Kidney (tissue), 14 donors: Measurements from ENCODE around the gene DPH7. TPM values are rescaled to one million over a fixed set of nuclear protein-coding genes. Genes with fewer than 3 reads are reported as not detected.
"Not testable (repeated sequence)": the region's sequence is repeated elsewhere in the genome, so short reads cannot be mapped to it uniquely, and the experiment has no call there.

Source experiments
- DNase-seq, 5 donors: peaks; one replicate each; pipeline ENCODE4 v3.0.0-alpha.2; 2013 to 2020
- FAIRE-seq: peaks from 2 replicates; lab custom pipeline; 2012; peaks lifted over from hg19 to GRCh38; lab: Jason Lieb, UNC
- H3K27ac ChIP-seq, 2 donors: one replicate each; pipeline ENCODE4 v1.7.0; 2013; ENCODE audit warnings: low read depth in 2 of 2, low read length in 2 of 2, inconsistent platforms in 1 of 2
- H3K27me3 ChIP-seq: one replicate; pipeline ENCODE4 v1.7.1; 2013; ENCODE audit warnings: low read length, inconsistent platforms; ENCODE audit not compliant: control insufficient read depth, insufficient read depth
- H3K36me3 ChIP-seq, 3 donors: one replicate each; pipeline versions ENCODE4 v1.7.0 to v1.7.1; 2013; ENCODE audit warnings: low read length in 3 of 3, control low read depth in 1 of 3, inconsistent platforms in 1 of 3; ENCODE audit not compliant: insufficient read depth in 3 of 3, control insufficient read depth in 2 of 3
- H3K4me1 ChIP-seq, 3 donors: one replicate each; pipeline versions ENCODE4 v1.7.0 to v1.7.1; 2013; ENCODE audit warnings: low read length in 3 of 3, inconsistent platforms in 1 of 3, low read depth in 1 of 3; ENCODE audit not compliant: control insufficient read depth in 2 of 3, insufficient read depth in 2 of 3
- H3K4me3 ChIP-seq, 3 donors: one replicate each; pipeline versions ENCODE4 v1.7.0 to v1.8.1; 2013; ENCODE audit warnings: low read length in 3 of 3, control low read depth in 1 of 3, inconsistent platforms in 1 of 3
- H3K9ac ChIP-seq, 3 donors: one replicate each; pipeline versions ENCODE4 v1.7.0 to v1.7.1; 2013; ENCODE audit warnings: low read length in 3 of 3, control low read depth in 1 of 3, inconsistent platforms in 1 of 3
- H3K9me3 ChIP-seq, 3 donors: one replicate each; pipeline versions ENCODE4 v1.7.0 to v1.7.1; 2013; ENCODE audit warnings: low read length in 3 of 3, control low read depth in 1 of 3, inconsistent platforms in 1 of 3; ENCODE audit not compliant: control insufficient read depth in 2 of 3, insufficient read depth in 1 of 3
- intact Hi-C: fragments of 100-400 bp; cut with DNase I; formaldehyde crosslinking; loops from one replicate; pipeline ENCODE4 v1.11.1; 2022
- polyA plus RNA-seq: library from polyadenylated mRNA; stranded (reverse); fragments of 350-450 nt; fragmentation: Illumina TruSeq; extraction: RNeasy Lipid Tissue Mini Kit (QIAGEN cat#74804); gene quantifications from one replicate; pipeline ENCODE4 v1.2.3, GENCODE V29; 2014; ENCODE audit warnings: low read depth, low replicate concordance; ENCODE audit not compliant: insufficient read depth
- total RNA-seq: library from RNA; stranded (reverse); fragmentation: NEBNext Ultra II Directional; extraction: Animal tissue kit (Norgen Biotek cat#: 25700); gene quantifications from one replicate; pipeline ENCODE4 v1.2.1, GENCODE V29; 2021
- TF ChIP-seq, protein P1 (sequence below): IDR thresholded peaks from 3 replicates; pipeline ENCODE4 v1.5.1; 2012; ENCODE audit warnings: mild to moderate bottlenecking, moderate library complexity, borderline replicate concordance; ENCODE audit not compliant: insufficient read depth; ENCODE audit errors: extremely low read depth
- donor health status: control.
- donor health status: control.
- donor health status: control.
- donor health status: control.
- donor health status: control.
- donor health status: DM: yes; HTN: yes; CAD: no.
- donor health status: Normal renal cell carcinoma (clear cell type).

The DPH7 gene
- total and polyA plus RNA-seq, 2 donors from 2014 or later: 23.2 to 31.4 TPM

- H3K9ac ChIP-seq: no peak overlapping the region
- intact Hi-C loops: no loop called here
- TF ChIP-seq, protein P1, sequence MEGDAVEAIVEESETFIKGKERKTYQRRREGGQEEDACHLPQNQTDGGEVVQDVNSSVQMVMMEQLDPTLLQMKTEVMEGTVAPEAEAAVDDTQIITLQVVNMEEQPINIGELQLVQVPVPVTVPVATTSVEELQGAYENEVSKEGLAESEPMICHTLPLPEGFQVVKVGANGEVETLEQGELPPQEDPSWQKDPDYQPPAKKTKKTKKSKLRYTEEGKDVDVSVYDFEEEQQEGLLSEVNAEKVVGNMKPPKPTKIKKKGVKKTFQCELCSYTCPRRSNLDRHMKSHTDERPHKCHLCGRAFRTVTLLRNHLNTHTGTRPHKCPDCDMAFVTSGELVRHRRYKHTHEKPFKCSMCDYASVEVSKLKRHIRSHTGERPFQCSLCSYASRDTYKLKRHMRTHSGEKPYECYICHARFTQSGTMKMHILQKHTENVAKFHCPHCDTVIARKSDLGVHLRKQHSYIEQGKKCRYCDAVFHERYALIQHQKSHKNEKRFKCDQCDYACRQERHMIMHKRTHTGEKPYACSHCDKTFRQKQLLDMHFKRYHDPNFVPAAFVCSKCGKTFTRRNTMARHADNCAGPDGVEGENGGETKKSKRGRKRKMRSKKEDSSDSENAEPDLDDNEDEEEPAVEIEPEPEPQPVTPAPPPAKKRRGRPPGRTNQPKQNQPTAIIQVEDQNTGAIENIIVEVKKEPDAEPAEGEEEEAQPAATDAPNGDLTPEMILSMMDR: no peak
- no peak for DNase-seq
- H3K36me3 ChIP-seq: peaks cover under 1 to 24% (median 19%) of the 10 kb centered on the region in 3 donors
- no peaks in the 10 kb centered on the region for H3K9me3 ChIP-seq
- H3K27ac ChIP-seq: no peak overlapping the region
- H3K4me3 ChIP-seq: no peak overlapping the region
- no peaks in the 10 kb centered on the region for H3K4me1 ChIP-seq
- FAIRE-seq: no peak
- no peaks in the 10 kb centered on the region for H3K27me3 ChIP-seq
These were observed 8.2 kb downstream of the DPH7 start for GRCh38 chr9:137570566-137570965.

DNA sequence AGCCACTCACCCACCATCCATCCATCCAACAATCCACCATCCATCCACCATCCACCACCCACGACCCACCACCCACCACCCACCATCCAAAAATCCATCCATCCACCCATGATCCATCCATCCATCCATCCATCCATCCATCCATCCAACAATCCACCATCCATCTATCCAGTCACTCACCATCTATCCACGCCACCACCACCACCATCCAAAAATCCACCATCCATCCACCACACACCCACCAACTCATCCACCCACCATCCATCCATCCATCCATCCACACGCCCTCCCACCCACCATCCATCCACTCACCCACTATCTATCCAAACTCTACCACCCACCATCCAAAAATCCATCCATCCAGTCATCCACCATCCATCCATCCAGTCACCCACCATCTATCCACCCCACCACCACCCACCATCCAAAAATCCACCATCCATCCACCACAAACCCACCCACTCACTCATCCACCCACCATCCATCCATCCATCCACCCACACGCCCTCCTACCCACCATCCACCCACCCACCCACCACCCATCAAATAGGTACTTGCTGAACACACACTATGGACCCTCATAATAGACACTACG lies 9.0 kb downstream of the DPH7 start:
- no peaks in the 10 kb centered on the region for H3K4me1 ChIP-seq
- intact Hi-C loops: no loop called here
- H3K36me3 ChIP-seq: peaks cover 0 to 20% (median 18%) of the 10 kb centered on the region in 3 donors
- no peak overlapping the region for H3K27ac ChIP-seq
- FAIRE-seq (no peak), DNase-seq (no peak)
- H3K27me3 ChIP-seq: no peaks in the 10 kb centered on the region
- no peaks in the 10 kb centered on the region for H3K9me3 ChIP-seq
- TF ChIP-seq, protein P1: no peak
- no peak overlapping the region for H3K4me3 ChIP-seq
- H3K9ac ChIP-seq: no peak overlapping the region

GRCh38 chr9:137568445-137568844 lies 10.3 kb downstream of the DPH7 start:
- DNase-seq, H3K9ac ChIP-seq, intact Hi-C loops: not testable (repeated sequence)

DNA sequence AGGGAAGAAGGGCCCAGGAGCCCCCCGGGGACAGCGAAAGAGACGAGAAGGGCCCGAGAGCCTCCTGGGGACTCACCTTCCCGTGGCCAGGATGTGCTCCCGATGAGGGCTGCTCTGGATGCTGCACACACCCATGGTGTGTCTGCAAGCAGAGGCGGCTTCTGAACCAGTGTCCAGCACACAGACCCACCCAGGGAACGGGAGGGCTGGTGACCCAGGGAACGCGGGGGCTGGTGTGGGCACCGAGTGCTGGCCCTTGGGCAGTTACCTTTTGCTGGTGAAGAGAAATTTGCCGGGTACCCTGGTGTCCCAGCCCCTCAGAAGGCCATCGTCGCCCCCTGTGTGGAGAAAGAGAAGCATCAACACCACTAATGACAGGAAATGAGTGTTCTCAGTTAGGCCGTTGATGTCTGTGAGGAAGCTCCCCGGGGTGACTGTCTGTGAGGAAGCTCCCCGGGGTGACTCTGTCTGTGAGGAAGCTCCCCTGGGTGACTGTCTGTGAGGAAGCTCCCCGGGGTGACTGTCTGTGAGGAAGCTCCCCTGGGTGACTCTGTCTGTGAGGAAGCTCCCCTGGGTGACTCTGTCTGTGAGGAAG lies 13.8 kb downstream of the DPH7 start:
- H3K4me3 ChIP-seq: no peak overlapping the region
- no peaks in the 10 kb centered on the region for H3K9me3 ChIP-seq
- peaks cover 0 to 6% (median 3%) of the 10 kb centered on the region in 3 donors for H3K36me3 ChIP-seq
- no peak overlapping the region for H3K27ac ChIP-seq
- FAIRE-seq (no peak), DNase-seq (no peak)
- intact Hi-C loops: no loop called here
- no peak overlapping the region for H3K9ac ChIP-seq
- TF ChIP-seq, protein P1: no peak
- H3K4me1 ChIP-seq: no peaks in the 10 kb centered on the region
- H3K27me3 ChIP-seq: no peaks in the 10 kb centered on the region

More at GRCh38 chr9:137568445-137568844, 10.3 kb downstream of the DPH7 start:
- H3K27ac ChIP-seq, H3K4me3 ChIP-seq, H3K27me3 ChIP-seq, H3K4me1 ChIP-seq, FAIRE-seq, H3K9me3 ChIP-seq: not testable (repeated sequence)
- H3K36me3 ChIP-seq: peaks cover 0 to 18% (median 15%) of the 10 kb centered on the region in 3 donors
